HG02870 (cell line): ENCODE data around the gene PERM1.
"Not testable (repeated sequence)": the region's sequence is repeated elsewhere in the genome, so short reads cannot be mapped to it uniquely, and the experiment has no call there.

ENCODE experiments used
- ATAC-seq: cut with Tn5 transposase; IDR thresholded peaks from one replicate; pipeline ENCODE4 v1.9.1; 2021; ENCODE audit warnings: mild to moderate bottlenecking, moderate library complexity; ENCODE audit not compliant: unreplicated experiment

Gene PERM1, protein sequence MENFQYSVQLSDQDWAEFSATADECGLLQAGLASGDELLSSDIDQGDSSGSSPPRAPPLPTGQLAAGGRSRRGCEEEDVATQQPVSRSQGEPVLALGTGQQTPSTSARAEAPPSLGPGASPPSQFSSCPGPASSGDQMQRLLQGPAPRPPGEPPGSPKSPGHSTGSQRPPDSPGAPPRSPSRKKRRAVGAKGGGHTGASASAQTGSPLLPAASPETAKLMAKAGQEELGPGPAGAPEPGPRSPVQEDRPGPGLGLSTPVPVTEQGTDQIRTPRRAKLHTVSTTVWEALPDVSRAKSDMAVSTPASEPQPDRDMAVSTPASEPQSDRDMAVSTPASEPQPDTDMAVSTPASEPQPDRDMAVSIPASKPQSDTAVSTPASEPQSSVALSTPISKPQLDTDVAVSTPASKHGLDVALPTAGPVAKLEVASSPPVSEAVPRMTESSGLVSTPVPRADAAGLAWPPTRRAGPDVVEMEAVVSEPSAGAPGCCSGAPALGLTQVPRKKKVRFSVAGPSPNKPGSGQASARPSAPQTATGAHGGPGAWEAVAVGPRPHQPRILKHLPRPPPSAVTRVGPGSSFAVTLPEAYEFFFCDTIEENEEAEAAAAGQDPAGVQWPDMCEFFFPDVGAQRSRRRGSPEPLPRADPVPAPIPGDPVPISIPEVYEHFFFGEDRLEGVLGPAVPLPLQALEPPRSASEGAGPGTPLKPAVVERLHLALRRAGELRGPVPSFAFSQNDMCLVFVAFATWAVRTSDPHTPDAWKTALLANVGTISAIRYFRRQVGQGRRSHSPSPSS

DNA sequence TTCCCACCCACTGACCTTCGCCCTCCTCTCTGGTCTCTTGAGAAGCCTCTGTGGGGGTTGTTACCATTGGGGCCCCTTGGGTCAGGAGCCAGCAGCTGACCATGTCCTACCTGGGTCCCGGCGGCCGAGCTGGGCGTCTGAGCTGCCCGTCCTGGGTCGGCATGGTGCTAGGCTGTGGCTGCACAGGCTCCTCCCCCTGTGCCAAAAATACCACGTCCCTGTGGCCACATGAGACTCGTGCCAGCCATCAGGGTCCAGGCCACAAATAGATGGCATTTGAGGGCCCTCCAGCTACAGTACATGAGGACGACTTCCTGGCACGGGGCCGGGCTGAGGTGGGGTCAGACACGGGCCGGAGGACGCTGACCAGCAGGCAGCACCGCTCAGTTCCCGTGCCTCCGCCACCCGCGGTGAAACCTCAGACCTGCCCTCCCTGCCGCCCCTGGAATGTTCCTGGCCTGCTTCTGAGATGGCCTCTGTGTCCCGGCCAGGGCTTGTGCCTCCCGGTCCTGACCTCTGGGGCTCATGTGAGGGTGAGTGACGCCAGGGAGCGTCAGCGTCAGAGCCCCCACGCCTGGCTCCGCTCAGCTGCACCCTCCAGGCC lies at the start of gene PERM1:
Gene PERM1, minus strand, starts transcription at position 139 of the 604 bp plus-strand sequence. CDS start 1,064 bp downstream, outside the sequence.
- ATAC-seq, result no peak

DNA sequence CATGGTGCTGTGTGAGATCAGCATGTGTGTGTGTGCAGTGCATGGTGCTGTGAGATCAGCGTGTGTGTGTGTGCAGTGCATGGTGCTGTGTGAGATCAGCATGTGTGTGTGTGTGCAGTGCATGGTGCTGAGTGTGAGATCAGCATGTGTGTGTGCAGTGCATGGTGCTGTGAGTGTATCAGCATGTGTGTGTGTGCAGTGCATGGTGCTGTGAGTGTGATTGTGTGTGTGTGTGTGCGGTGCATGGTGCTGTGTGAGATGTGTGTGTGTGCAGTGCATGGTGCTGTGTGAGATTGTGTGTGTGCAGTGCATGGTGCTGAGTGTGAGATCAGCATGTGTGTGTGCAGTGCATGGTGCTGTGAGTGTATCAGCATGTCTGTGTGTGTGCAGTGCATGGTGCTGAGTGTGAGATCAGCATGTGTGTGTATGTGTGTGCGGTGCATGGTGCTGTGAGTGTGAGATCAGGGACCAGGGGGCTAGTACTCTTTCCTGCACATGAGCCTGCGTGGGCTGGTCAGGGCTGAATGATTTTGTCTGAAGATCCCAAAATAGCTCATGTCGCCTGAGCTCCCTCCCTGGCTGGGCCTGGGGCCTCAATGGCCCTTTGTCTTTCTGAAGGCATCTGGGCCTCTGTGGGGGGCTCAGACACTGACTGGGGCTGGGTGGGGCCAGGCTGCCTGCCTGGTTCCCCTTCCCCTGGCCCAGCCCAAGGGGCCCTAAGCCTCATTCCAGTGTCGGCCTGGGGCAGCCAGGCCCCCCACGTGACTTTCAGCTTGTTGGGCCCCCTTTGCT lies 49.2 kb upstream of the PERM1 start:
- not testable (repeated sequence) for ATAC-seq

DNA sequence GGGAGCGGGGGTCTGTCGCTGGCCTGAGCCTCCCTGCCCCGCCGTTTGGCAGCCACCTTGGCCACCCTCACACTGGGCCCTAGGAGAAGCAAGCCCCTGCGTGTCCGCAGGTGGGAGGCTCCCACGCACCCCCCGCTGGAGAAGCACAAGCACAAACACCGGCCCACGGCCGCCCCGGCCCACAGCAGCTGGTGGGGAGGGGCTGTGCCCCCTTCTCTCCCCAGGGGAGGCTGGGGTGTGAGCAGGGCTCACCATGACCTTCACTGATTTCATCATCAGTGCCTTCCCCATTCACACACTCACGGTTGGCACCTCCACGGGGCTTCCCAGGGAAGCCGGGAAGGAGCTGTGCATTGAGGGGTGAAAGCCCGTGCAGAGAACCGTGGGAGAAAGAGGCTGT lies 45.9 kb upstream of the PERM1 start:
- ATAC-seq, result no peak

DNA sequence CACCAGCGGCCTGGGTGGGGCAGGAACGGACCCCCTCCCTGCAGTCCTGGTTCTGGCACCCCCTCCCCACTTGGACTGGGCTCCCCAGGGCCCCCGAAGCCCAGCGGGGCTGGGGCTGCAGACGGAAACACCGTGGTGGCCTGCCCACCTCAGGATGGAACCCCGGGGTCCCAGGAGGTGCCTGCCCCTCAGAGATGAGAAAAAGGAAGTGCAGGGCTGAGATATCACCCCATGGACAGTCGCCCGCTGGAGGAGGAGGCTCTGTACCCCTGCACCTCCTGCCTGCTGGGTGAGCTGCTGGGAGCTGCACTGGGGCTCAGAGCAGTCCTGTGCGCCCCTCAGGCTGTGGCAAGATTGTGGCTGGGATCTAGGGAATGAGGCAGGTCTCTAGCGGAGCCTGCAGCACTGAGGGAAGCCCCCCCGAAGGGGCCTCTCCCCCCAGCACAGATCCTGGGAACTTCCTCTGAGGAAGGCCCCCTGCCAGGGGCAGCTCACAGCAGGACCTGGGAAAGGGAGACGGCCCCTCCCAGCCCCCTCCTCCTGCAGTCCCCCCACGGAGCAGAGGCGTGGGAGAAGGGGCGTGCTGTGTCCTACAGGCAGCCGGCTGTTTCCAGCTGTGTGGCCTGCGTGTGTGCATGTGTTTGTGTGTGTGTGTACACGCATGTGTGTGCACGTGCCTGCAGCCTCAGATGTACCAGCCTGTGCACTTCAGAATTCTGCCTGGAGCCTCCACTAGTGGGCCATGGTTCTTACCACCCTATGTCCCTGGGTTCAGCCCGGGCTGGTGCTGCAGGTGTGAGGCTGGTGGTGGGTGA lies 44.9 kb upstream of the PERM1 start:
- no peak for ATAC-seq

GRCh38 chr1:1025730-1026129 lies 43.8 kb upstream of the PERM1 start:
- ATAC-seq, result no peak

DNA sequence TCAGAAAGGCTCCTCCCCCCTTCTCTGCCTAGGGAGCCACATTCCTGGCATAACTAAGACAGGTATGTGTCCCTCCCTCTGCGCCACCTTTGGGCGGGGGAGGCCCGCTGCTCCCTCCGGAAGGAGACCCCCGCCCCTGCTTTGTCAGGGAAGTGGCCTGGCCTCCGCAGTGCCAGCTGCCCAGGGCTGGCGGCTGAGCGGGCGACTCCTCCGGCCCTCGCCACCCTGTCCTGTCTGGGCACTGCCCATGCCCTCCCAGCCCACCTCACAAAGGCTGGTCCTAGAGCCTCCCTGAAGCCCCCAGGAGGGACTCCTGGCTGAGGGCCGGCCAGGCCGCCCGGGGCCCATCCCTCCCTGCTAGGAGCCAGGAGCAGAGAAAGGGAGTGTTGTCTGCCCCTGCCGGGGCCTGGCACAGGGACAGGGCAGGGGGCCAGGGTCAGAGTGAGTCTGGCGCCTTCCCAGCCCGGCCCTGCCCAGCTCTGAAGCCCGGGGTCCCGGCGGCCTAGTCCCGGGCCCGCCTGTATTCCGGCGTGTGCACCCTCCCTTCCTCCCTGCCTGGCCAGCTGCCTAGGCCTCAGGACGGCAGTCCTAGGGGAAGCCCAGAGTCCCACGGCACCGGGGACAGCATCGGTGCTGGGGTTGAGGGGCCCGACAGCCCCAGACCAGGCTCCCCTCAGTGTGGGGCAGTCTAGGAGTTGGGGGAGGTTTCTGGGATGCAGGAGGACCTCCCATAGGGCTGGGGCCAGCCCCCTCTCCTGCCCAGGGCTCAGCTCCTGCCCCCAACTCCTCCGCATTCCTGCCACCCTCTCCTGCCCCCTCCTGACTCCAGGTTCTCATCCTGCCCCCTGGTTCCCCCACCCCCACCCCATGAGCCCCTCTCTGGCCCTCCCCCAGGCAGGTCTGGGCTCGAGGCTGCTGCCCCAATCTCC lies 43.1 kb upstream of the PERM1 start:
- ATAC-seq, result no peak

GRCh38 chr1:1024149-1024770 lies 42.4 kb upstream of the PERM1 start:
- no peak for ATAC-seq

- ATAC-seq, result no peak
These were observed 41.8 kb upstream of the PERM1 start for GRCh38 chr1:1023700-1024099.

DNA sequence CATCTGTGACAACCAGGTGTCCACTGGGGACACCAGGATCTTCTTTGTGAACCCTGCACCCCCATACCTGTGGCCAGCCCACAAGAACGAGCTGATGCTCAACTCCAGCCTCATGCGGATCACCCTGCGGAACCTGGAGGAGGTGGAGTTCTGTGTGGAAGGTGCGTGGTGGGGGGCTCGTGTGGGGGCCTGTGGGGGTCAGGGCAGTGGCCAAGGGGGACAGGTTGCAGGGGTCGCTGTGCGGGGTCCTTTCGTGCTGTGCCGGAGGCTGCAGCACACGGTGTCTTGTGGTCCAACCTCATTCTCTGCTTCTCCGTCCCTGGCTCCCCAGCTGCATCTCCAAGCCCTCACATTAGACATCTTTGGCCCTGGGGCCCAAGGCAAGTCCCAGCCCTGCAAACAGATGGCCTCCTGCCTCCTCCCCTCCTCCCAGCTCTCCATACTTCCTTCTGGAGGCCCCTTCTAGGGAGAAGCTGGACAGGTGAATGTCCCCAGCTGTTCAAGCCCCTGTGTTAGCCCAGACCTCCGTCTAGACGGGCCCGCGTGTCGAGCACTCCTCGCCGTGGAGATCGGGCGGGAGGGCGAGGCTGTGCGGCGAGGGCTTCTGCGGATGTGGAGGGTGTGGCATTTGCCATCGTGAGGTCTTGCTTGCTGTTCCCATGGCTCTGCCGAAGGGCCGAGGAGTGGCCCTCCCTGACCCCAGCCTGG lies 40.6 kb upstream of the PERM1 start:
- ATAC-seq, result no peak

DNA sequence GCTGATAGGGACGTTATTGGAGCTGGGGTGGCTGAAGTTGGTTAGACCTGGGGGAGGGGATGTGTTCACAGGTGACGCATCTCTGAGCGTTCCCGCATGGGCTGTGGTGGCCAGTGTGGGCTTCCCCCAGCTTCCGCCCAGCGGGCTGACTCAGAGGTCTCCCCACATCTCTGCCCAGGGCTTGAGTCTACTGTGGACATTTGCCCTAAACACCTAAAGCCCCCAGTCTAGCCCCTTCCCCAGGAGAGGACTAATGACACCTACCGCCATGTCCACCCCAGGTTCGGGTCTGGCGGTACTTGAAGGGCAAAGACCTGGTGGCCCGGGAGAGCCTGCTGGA lies 40.0 kb upstream of the PERM1 start:
- no peak for ATAC-seq

GRCh38 chr1:1021010-1021919 lies 39.4 kb upstream of the PERM1 start:
- ATAC-seq, result no peak

DNA sequence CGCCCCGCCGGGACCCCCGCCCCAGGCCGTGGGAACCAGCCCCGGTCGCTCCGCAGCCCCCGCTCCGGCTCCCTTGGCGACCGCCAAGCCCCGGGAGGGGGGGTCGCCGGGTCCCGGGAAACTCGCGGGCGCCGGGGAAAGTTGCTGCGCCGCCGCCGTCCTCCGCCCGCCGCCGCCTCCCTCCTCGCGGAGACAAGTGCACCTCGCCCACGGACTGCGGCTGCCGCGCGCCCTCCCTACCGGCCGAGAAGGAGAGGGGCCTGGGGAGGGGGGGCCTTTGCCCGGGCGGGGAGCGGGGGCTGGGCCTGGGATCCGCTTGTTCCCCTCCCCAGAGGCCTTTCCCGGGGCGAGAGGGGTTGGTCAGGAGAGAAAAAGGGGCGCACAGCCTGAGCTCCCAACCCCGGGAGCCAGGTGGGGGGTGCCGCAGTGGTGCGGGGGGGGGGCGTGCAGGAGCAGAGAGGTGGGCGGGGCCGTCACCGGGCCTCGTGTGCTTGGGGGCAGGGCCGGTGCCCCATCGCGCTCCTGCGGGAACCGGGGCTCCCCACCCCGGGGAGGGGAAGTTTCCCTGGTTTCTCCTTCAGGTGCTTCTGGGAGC lies 38.6 kb upstream of the PERM1 start:
- ATAC-seq, result no peak

- ATAC-seq, result peak; percentile 27
These were observed 38.1 kb upstream of the PERM1 start, which contains the start of gene AGRN for GRCh38 chr1:1020000-1020404. Gene AGRN (plus strand): TSS chr1:1020120. CDS start chr1:1020173, 53 bp downstream.

DNA sequence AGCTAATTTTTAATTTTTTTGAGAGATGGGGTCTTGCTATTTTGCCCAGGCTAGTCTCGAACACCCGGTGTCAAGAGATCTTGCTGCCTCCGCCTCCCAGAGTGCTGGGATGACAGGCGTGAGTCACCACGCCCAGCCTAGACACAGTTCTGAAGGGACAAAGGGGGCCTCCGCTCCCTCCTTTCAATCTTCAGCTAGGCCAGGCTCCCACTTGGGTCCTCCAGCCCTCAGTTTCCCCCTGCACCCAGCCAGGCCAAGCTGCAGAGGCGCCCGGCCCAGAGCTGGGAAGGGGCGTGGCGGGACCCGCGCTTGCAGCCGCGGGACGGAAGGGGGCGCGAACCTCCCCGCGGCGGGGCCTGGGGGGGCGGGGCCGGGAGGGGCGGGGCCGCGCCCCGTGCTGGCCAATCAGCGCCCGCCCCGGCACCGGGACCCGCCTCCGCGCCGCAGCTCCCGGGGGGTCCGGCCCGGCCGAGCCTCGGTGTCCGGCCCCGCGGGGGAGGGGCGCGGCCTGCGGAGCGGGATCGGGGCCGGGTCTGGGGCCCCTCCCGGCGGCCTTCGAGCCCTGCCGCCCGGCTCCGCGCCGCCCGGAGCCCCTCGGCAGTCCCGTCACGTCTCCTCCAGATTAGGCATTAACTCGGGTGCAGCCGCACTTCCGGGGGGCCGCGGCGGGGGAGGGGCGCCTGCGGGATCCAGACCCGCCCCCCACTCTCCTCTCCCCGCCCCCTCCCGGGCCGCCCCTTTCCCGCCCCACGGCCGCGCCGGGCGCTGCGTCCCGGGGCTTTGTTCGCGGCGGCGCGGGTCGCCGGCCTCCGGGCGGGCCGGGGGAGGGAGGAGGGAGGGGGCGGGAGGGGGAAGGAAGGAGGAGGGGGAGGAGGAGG lies 37.5 kb upstream of the PERM1 start:
- peak; percentile 60 for ATAC-seq

GRCh38 chr1:1018321-1018685 lies 36.4 kb upstream of the PERM1 start:
- ATAC-seq, result not testable (repeated sequence)
